Pancreas (tissue), 10 donors: ENCODE data around the gene KAT6B. TPM values are rescaled to one million over a fixed set of nuclear protein-coding genes. Genes with fewer than 3 reads are reported as not detected.

Source experiments
- ATAC-seq, 4 donors: fragments of 200-7000 bp; cut with Tn5 transposase; one replicate each; pipeline versions ENCODE4 v1.8.0 to v1.9.1; 2020; ENCODE audit warnings: mild to moderate bottlenecking in 4 of 4, moderate library complexity in 4 of 4
- DNase-seq, 6 donors: peaks; one replicate each; pipeline ENCODE4 v3.0.0-alpha.2; 2020
- FAIRE-seq: peaks from 2 replicates; lab custom pipeline; 2012; peaks lifted over from hg19 to GRCh38; lab: Jason Lieb, UNC
- H3K27ac ChIP-seq, 4 donors: fragments of 200-600 bp; sonication (generic); 1 replicate in 3 of 4; 2 replicates in 1 of 4; pipeline versions ENCODE4 v1.5.0 to v1.8.0; 2020
- H3K27me3 ChIP-seq, 4 donors: fragments of 200-600 bp; one replicate each; pipeline ENCODE4 v1.8.0; 2021
- H3K36me3 ChIP-seq, 3 donors: fragments of 200-600 bp; sonication (generic) in 1 of 3; one replicate each; pipeline versions ENCODE4 v1.5.0 to v1.8.0; 2020 to 2021
- H3K4me1 ChIP-seq, 3 donors: fragments of 200-600 bp; one replicate each; pipeline ENCODE4 v1.8.0; 2021
- H3K4me3 ChIP-seq, 4 donors: fragments of 200-600 bp; sonication (generic) in 2 of 4; one replicate each; pipeline versions ENCODE4 v1.5.0 to v1.8.0; 2020 to 2021
- H3K9me3 ChIP-seq, 4 donors: fragments of 200-600 bp; one replicate each; pipeline ENCODE4 v1.8.0; 2021
- WGBS, 2 donors: extraction: QIAGEN DNeasy Blood & Tissue Kit; methylation state at CpG; one replicate each; pipeline ENCODE4 v1.1.7; 2013; 5-methylcytosine and 5-hydroxymethylcytosine counted together
- intact Hi-C, 3 donors: fragments of 100-400 bp; cut with DNase I; formaldehyde crosslinking; loops; one replicate each; pipeline versions ENCODE4 v1.11.1 to v1.14.2; 2022
- polyA plus RNA-seq, 2 donors: library from polyadenylated mRNA; stranded (reverse); fragments of 200-250 nt; gene quantifications; one replicate each; pipeline ENCODE4 v1.2.3, GENCODE V29; 2013
- total RNA-seq, 6 donors: library from RNA; stranded (reverse); fragmentation: NEBNext Ultra II Directional in 4 of 6; extraction: Animal tissue kit (Norgen Biotek cat#: 25700) in 4 of 6; gene quantifications; one replicate each; pipeline versions ENCODE4 v1.2.1 to v1.2.4, GENCODE V29; 2021 to 2023
- TF ChIP-seq, protein P1 (sequence below), 4 donors: fragments of 200-600 bp; sonication (generic) in 3 of 4; IDR thresholded peaks; one replicate each; pipeline versions ENCODE4 v1.5.0 to v1.8.0; 2021; ENCODE audit warnings: antibody characterized with exemption in 4 of 4
- donor health status: healthy with polysubstance abuse.
- donor health status: DM: no; HTN: no; CAD: no; lungs with moderate emphysema.
- donor health status: DM: no; HTN: no; CAD: no.
- donor health status: control.
- donor health status: control.
- donor health status: Bipolar disorder and iron deficiency.
- donor health status: DM: yes; HTN: yes; CAD: no.
- donor health status: DM: no; HTN: no; CAD: no.
- donor health status: DM: no; HTN: no; CAD: no.
- donor health status: DM: yes; HTN: yes; CAD: no.

KAT6B gene
- total and polyA plus RNA-seq, 8 donors = 7.6 to 28.6 (median 18.1) TPM

DNA sequence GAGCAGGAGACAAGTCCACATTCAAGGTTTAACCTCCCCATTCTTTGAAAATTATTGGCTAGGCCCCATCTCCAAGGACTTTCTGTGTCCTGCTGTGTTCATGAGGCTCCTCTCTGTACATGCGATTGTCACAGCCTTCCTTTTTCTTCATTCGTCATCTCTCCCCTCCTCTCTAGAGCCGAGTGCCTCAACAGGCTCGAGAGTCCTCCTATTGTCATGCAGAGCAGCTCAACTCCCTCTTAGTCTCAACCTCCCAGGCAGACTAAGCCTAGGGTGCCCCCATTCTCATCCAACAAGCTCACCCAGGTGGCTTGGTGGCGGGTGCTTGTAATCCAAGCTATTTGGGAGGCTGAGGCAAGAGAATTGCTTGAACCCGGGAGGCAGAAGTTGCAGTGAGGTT, 249.9 kb downstream of the KAT6B start:
- Histone ChIP-seq H3K9me3 (no peaks in the 10 kb centered on the region), H3K27me3 (no peaks in the 10 kb centered on the region), H3K4me3 (no peak overlapping the region), H3K36me3 (no peaks in the 10 kb centered on the region), H3K4me1 (no peaks in the 10 kb centered on the region), H3K27ac (no peak overlapping the region)
- TF ChIP-seq, protein P1, sequence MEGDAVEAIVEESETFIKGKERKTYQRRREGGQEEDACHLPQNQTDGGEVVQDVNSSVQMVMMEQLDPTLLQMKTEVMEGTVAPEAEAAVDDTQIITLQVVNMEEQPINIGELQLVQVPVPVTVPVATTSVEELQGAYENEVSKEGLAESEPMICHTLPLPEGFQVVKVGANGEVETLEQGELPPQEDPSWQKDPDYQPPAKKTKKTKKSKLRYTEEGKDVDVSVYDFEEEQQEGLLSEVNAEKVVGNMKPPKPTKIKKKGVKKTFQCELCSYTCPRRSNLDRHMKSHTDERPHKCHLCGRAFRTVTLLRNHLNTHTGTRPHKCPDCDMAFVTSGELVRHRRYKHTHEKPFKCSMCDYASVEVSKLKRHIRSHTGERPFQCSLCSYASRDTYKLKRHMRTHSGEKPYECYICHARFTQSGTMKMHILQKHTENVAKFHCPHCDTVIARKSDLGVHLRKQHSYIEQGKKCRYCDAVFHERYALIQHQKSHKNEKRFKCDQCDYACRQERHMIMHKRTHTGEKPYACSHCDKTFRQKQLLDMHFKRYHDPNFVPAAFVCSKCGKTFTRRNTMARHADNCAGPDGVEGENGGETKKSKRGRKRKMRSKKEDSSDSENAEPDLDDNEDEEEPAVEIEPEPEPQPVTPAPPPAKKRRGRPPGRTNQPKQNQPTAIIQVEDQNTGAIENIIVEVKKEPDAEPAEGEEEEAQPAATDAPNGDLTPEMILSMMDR (IDR thresholded peaks at IDR 0.05) = no peak
- intact Hi-C loops = no loop called here
- ATAC-seq (no peak), FAIRE-seq (no peak), DNase-seq (no peak)
- 82 to 88% methylated on average over 6 of the region's 6 CpGs for WGBS, 2 donors

DNA sequence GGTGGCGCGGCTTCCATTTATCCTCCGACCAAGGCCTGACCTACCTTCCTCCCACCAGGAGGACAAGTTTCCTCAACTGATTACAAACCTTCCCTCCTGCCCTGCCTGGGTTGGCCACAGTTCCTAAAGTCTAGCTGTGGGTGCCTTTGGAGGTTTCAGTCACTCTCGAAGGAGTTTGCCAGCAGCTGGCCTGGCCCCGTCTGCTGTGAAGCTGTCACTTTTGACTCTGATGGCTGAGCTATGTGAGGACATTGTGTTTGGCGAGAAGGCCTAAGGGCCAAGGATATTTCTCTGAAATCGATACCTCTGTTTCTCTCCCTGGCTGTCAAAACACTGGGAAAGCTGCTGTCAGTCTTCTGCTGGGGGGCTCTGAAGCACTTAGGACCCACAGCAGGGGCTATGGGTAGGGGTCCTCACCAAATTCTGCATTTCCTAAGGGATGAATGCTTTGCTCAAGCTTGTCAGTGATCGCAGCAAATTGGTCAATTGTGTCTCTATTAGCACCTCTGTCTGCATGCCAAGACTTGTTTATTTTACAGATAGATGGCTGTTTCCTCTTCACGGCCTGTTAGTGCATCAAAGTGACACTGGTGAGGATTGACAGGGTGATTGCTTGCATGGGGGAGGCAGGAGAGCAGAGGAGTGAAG, 253.2 kb downstream of the KAT6B start:
- FAIRE-seq (no peak), DNase-seq (no peak), ATAC-seq (no peak)
- TF ChIP-seq, protein P1 (IDR thresholded peaks at IDR 0.05) = no peak
- 81% methylated on average over 9 of the region's 9 CpGs for WGBS, 2 donors
- Histone ChIP-seq H3K4me3 (no peak overlapping the region), H3K36me3 (no peaks in the 10 kb centered on the region), H3K4me1 (no peaks in the 10 kb centered on the region), H3K27ac (no peak overlapping the region), H3K9me3 (no peaks in the 10 kb centered on the region), H3K27me3 (no peaks in the 10 kb centered on the region)
- intact Hi-C loops = no loop called here

DNA sequence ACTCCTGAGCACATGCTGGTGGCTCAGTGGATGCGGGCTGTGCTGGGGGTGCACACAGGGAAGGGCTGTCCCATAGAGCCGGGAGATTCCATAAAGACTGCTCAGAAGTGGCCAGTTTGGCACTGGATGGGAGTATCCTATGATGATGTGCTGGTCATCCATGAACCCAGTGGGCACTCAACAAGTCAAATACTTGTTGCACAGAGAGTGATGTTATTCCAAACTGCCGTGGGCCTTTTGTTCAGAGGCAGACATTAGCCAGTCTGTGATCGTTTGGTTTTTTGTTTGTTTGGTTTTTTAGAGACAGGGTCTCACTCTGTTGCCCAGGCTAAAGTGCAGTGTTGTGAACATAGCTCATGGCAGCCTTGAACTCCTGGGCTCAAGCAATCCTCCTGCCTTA, 254.2 kb downstream of the KAT6B start:
- Histone ChIP-seq H3K4me3 (no peak overlapping the region), H3K9me3 (no peaks in the 10 kb centered on the region), H3K4me1 (no peaks in the 10 kb centered on the region), H3K27ac (no peak overlapping the region), H3K27me3 (no peaks in the 10 kb centered on the region), H3K36me3 (no peaks in the 10 kb centered on the region)
- ATAC-seq (no peak), DNase-seq (no peak), FAIRE-seq (no peak)
- 89 to 93% methylated on average over 4 of the region's 4 CpGs for WGBS, 2 donors
- intact Hi-C loops = no loop called here
- TF ChIP-seq, protein P1 (IDR thresholded peaks at IDR 0.05) = no peak

DNA sequence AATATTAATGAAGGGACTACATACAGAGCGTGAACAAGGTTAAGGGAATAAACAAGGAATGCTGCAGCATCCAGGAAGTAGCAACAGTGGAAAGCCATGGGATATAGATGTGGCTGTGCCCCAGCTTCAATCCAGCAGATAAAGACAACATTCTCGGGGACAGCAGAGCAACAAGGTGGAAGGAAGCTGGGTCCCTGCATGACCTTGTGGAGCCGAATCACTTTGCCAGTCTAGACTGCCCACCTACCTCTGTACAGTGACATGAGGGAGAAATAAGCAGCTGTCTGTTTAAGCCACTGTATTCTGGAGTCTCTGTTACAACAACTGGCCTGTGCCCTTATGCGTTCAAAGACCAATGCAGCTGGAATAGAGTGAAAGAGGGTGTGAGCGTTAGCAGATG, 255.0 kb downstream of the KAT6B start:
- FAIRE-seq = no peak

More for the DNA sequence above, 255.0 kb downstream of the KAT6B start:
- H3K27ac ChIP-seq = no peak overlapping the region
- no peaks in the 10 kb centered on the region for H3K9me3 ChIP-seq
- H3K4me3 ChIP-seq = no peak overlapping the region
- no peak for DNase-seq
- ATAC-seq = no peak
- H3K36me3 ChIP-seq = no peaks in the 10 kb centered on the region
- 94 to 96% methylated on average over 5 of the region's 5 CpGs for WGBS, 2 donors
- no peaks in the 10 kb centered on the region for H3K27me3 ChIP-seq
- H3K4me1 ChIP-seq = no peaks in the 10 kb centered on the region
- TF ChIP-seq, protein P1 (IDR thresholded peaks at IDR 0.05) = no peak
- intact Hi-C loops = no loop called here
